Epidermal melanocyte (primary cell): Measurements from ENCODE around the gene CRYAB.
A peak's percentile ranks its signal among the peaks of the same experiment; 100 is the strongest.
"Not testable (repeated sequence)": the region's sequence is repeated elsewhere in the genome, so short reads cannot be mapped to it uniquely, and the experiment has no call there.

Experiments
- DNase-seq: peaks from one replicate; pipeline ENCODE4 v3.0.0; 2011; ENCODE audit warnings: low spot score; ENCODE audit not compliant: insufficient read length

CRYAB gene

DNA sequence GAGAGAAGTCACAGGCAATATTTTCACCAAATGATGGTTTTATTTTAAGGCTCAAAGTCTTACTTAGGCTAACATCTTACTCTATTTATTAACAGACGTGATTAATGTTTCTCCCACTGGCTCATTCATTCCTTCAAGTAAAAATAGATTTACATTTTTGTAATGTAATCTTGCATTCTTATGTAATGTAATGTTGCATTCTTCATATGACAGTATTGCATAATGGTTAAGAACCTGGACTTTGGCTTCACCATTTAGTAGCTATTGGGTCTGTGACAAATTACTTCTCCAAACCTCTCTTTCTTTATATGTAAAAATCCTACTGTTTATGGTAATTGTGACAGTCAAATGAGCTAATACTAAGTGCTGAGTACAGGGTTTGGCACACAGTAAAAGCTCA lies 22.3 kb upstream of the CRYAB start:
- no peak for DNase-seq

DNA sequence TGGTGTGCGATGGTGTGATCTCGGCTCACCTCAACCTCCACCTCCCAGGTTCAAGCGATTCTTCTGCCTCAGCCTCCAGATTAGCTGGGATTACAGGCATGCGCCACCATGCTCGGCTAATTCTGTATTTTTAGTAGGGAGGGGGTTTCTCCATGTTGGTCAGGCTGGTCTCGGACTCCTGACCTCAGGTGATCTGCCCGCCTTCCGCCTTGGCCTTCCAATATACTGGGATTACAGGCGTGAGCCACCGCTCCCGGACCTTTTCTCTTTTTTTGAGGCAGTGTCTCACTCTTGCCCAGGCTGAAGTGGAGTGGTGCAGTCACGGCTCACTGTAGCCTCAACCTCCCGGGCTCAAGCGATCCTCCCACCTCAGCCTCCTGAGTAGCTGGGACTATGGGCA lies 21.6 kb upstream of the CRYAB start:
- DNase-seq: not testable (repeated sequence)

DNA sequence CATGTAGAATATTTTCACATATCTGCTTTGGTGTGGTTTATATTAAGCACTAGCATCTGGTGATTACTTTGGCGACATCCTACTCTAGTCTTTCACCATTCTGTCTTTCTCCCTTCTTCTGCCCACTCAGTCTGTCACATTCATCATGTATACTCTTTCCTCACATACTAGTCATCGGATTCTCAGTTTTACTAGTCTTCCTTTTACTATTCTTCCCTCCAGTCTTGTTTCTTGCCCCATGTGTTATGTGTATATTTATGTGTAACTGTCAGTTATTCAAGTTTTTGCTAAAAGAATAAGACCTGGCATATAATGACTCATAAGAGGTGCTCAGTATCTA lies 21.0 kb upstream of the CRYAB start:
- no peak for DNase-seq

DNA sequence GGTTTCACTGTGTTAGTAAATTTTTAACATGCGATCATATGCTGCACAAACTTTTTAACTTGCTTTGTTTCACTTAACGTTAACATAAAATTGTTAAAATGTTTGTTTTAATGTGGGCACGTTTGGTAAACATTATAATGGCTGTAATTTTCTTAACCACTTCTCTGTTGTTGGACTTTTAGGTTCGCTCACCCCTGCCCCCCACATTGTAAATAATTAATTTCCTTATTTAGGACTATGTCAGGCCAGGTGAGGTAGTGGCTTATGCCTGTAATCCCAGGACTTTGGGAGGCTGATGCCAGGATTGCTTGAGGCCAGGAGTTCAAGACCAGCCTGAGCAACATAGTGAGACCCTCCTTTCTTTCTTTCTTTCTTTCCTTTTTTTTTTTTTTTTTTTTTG lies 18.9 kb upstream of the CRYAB start:
- no peak for DNase-seq

DNA sequence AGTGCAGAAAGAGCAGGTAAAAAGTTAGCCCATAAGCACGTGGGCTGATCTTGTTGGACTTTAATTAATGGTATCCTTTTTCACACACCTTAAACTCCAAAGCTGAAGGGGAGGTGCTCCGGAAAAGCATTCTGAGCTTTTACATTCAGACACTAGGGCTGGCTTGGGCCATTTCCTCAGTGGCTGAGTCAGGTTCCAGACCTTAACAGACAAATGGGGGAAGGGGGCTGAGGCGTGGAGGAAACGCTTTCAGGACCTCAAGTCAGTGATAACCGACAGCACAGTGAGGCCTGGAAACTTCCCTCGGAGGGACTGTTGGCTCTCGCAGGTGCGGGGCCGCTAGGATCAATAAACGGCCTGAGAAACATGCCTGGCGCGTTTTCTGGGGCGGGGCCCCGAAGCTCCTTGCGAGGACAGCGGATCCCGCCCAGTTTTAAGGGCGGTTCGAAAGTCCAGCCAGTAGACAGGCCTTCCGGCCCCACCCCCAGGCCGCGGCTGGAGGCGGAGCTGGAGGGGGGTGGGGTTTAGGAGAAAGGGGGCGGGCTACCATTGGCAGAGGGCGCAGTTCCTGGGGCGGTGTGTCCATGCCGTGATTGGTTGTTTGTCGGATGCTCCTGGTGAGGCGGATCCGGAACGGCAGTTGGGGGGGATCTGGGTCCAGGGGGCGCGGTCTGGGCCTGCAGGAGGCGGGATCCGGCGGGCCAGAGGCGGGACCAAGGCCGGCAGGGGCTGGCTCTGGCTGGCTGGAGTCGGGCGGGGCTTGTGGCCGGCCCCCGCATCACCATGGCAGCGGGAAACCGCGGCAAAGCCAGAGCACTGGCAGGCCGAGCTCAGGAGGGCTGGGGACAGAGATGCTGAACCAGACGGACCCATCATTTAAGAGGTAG lies 15.2 kb upstream of the CRYAB start:
- peak; percentile 93 for DNase-seq

DNA sequence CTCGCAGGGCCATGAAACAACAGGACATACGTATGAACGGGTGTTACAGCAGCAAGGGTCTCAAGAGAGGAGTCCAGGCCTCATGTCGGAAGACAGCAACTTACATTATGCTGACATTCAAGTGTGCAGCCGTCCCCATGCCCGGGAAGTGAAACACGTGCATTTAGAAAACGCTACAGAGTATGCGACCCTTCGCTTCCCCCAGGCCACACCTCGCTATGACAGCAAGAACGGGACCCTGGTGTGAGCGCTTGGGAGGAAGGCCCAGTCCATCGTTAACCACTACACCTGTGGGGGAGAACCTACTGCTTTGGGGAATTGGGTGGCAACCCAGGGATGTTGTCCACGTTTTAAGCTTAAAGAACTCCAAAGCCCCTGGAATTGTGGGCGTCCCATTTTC lies 14.4 kb upstream of the CRYAB start:
- DNase-seq: no peak

DNA sequence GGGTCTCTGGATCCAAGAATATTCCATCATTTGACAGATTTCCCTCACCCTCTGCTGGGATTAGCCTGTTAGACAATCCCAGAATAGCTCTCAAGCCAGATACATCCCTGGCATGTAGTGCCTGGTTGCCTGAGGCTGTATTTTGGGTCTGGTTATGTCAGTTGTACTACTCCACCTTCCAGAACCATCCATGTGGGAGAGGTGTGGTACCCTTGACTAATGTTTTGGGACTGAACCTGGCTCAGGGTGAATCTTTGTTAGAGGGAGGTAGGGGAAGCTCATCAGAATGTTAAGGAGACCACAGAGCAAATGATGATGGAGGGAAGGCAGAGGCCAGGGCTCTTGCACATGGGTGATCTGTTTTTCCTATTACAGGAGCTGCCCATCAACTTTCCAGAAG lies 12.4 kb upstream of the CRYAB start:
- no peak for DNase-seq

DNA sequence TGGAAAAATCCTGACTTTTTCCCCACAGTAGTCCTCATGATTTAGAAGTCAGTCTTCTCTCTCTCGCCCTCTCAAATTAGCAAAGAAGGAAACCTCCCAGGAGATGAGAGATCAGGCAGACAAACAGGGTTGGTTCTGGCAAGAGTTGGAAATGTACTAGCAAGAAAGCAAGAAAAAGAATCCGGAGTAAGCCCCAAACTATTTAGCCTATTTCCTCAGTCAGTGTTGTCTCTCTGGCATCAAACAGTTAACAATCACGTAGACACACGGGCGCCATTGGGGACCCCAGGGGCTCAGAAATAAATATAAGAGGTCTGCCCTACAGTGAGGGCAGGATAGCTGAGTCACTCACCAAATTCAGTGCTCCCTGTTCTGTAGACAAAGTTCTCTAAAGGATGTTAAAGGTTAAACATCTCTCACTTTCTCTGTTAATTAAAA lies 11.8 kb upstream of the CRYAB start:
- no peak for DNase-seq

DNA sequence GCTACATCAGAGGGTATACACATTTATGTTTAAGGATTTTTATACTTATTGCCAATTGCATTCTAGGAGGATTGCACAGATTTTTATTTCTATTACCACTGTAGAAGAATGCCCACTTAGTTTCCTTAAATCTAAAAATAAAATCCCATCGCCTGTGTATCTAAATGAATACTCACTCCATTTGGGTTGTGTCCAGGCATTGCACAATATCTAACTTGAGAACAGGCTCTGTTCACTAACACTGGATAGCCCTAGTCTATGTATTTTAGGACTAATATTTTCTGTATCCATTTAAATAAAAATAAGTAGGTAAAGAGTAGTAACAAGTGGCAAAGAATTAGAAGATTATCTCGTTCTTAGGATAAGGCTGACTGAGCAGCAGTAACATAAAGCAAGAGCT lies 11.2 kb upstream of the CRYAB start:
- DNase-seq: peak; percentile 29

DNA sequence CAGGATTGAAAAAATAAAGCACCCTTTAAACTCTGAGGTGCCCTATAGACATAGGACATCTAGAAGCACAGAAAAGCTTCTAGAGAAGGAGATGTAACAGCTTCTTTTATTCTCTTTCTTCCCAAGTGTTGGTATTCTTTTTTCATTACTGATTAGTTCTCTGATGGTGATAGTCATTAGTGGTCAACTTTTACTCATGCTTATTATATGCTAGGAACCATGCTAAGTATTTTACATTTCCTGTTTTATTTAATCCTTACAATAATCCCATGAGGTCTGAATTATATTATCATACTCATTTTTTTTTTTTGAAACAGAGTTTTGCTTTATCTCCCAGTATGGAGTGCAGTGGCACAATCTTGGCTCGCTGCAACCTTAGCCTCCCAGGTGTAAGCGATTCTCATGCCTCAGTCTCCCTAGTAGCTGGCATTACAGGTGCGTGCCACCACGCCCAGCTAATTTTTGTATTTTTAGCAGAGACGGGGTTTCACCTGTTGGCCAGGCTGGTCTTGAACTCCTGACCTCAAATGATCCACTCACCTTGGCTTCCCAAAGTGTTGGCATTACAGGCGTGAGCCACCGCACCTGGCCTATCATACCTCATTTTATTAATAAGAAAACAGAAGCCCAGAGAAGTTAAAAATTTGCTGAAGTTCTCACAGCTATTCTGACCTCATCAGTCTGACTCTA lies 10.1 kb upstream of the CRYAB start:
- DNase-seq: no peak

DNA sequence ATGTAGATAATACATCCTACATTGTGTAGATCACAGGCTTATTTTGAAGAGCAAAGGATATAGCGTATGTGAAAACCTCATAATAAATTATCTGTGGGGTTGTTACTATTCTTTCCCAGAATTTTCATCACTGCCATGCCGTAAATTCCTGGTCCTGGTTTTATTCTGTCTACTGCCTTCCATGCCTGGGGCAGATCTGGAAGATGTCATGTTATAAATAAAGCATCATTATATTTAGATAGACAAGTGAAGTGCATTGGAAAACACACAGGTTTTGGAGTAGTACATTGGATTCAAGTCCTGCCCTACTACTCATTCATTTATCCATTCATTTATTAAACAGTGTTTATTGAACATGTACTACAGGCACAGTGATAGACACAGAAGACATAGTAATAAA lies 9.3 kb upstream of the CRYAB start:
- no peak for DNase-seq

DNA sequence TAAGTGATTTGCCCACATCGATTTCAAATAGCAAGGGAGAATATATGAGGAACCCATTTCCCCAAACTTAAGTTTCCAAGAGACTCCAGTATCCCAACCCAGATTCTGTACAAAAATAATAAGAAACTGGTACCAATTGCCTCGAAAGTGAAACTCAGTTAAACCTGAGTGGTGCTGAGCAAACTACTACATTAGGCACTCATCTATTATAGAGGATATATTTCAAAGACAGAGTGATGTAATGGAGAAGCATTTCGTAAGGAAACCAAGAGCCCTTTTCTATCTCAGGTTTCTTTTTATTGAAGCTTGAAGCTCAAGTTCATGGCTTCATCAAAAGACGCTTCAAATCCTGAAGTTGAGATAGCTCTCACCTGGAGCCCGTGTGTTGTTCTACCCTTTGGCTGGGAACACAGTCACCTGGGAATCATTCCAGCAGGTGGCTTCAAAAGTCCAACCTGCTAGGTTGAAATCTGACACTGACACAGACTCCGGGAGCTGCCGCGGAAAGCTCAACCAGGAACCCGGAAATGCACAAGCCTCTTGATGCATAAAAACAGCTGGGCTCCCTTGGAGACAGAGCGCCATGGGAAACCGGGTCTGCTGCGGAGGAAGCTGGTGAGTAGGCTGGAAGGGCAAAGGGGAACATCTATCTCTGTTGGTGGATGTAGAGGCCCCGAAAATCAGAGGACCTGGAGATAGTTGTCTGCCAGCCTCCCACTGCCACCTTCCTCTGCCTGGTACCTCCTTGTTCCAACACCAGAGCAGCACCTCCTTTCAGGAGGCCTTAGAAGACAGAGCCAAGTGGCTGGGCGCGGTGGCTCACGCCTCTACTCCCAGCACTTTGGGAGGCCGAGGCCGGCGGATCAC lies 7.1 kb upstream of the CRYAB start, which contains the start of gene C11orf52:
C11orf52 (plus strand) TSS at position 524 of the 867 bp plus-strand sequence; CDS start at position 584, 60 bp downstream.
- no peak for DNase-seq

DNA sequence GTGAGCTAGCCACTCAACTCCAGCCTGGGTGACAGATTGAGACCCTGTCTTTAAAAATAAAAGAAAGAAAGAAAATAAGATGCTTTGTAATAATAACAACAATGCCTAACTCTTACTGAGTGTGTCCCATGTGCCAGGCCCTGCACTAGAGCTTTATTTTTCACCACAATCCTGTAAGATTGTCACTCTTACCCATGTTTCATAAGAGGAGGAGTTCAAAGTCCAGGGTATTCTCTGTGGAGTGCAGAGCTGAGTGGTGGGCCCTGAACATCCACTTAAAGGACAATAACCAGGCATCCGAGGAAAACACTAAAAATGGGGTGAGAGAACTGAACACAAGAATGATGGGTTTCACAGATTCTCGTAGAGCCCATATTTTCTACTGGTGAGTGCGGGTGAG lies 6.2 kb upstream of the CRYAB start:
- DNase-seq: no peak

DNA sequence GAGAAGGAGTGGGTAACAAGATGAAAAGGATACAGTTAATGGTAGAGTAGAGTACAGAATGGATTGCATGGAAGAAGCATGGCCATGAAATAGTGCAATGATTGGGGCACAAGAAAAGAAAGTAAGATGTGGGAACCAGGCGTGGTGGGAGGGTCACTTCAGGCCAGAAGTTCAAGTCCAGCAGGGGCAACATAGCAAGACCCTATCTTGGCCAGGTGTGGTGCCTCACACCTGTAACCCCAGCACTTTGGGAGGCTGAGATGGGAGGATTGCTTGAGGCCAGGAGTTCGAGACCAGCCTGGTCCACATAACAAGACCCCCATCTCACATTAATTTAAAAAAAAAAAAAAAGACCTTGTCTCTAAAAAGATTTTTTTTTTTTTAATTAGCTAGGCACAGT lies 5.7 kb upstream of the CRYAB start:
- DNase-seq: no peak

DNA sequence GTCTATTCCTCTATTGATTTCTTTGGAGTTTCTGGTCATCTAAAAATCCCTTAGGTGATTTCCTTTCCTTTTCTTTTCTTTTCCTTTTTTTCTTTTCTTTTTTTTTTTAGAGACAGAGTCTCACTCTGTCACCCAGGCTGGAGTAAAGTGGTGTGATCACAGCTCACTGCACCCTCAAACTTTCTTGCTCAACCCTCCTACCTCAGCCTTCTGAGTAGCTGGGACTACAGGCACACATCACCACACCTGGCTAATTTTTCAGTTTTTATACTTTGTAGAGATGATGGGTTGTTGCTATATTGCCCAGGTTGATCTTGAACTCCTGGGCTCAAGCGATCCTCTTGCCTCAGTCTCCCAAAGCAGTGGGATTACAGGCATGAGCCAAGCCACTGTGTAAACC lies 5.2 kb upstream of the CRYAB start:
- no peak for DNase-seq

DNA sequence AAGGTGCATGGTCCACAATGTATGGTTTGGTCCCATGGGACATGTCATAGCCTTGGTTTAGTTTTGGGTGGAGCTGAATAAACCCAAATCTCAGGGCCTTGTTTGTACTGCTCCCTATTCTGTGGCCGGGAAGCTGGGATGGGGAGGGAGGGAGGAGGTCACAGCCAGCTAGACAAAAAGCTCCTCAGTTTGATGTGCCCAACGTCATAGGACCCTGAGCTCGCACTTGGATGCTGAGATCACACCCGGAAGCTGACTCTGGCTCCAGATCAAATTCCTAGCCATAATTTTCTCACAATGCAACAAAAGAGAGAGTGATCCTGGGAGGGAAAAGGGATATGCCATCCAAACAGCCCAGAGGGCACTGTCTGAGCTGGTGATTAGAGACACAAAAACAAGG lies 2.4 kb upstream of the CRYAB start:
- peak; percentile 67 for DNase-seq

DNA sequence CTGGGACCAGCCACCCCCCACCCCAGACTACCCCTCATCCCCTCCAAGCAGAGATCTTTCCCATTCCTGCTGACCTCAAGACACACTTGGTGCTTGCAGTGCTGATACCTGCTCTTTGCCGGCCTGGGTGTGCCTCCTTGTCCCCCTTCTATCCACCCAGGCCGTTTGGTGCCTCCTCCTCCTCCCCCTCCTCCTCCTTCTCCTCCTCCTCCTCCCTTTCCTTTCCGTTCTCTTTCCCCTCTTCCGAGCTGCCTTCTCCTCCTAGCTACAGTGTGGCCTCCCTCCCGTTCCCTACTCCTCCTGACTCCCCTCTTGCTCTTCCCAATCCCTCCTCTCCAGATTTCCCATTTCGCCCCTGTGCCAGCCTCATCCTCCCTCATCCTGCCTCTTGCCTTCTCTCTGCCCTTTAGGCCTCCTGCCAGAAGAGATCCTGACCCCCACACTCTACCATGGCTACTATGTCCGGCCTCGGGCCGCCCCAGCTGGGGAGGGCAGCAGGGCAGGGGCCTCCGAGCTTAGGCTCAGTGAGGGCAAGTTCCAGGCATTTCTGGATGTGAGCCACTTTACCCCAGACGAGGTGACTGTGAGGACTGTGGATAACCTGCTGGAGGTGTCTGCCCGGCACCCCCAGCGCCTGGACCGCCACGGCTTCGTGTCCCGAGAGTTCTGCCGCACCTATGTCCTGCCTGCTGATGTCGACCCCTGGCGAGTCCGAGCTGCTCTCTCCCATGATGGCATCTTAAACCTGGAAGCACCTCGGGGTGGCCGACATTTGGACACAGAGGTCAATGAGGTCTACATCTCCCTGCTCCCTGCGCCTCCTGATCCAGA lies 1.7 kb upstream of the CRYAB start:
- DNase-seq: no peak

DNA sequence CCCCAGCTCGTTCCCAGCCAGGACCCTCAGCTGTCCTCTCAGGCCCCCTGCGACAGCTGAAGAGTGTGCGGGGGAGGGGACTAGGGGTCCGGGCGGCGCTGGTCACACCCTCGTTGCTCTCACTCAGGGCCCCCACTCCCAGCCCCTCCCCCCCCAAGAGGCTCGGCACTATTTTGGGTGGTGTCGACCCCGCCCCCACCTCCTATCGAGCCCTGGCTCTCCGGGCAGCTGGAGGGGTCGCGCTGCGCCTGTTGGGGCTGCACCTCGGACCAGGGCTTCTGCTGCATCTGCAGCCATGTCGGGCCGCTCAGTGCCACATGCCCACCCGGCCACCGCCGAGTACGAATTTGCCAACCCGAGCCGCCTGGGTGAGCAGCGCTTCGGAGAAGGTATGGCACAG lies 965 bp upstream of the CRYAB start, which contains the start of gene HSPB2:
HSPB2 (plus strand) TSS at position 200 of the 400 bp plus-strand sequence; CDS start at position 296, 96 bp downstream.
- DNase-seq: no peak

DNA sequence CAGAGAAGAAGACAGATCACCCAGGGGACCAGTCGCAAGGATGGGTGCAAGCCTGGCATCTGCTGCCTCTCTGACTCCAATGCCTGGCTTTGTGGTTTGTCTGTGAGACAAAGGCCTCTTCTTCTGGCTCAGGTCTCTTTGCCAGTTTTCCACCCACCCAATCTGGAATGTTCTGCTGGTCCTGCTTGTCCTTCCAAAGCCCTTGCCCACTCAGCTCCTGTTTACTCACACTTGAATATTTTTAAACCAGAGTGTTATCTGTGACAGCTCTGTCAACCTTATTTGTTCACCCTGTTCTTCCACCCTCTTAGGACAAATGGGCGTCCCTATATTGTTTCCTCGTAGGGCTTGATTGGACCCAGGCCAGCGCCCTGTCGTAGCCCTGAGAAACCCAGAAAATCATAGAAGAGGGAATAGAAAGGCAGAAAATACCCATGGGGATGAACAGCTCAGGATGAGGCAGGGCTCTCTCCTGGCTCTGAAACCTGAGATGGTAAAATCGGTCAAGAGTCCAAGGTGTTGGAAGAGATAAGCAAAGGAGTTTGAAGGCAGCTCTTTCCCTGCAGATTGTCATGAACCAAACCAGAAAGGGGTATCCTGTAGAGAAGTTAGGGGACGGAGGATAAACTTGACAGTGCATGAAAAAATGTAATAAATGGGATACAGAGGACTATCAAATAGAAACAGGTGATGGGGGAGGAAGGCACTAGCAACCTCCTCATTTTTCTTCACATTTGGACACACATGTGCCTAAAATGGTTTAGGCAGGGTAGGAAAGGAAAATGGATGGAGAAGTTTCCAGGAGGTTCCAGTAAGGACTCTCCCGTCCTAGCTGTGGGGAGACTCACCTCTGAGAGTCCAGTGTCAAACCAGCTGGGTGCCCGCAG lies 651 bp downstream of the CRYAB start:
- DNase-seq: no peak

DNA sequence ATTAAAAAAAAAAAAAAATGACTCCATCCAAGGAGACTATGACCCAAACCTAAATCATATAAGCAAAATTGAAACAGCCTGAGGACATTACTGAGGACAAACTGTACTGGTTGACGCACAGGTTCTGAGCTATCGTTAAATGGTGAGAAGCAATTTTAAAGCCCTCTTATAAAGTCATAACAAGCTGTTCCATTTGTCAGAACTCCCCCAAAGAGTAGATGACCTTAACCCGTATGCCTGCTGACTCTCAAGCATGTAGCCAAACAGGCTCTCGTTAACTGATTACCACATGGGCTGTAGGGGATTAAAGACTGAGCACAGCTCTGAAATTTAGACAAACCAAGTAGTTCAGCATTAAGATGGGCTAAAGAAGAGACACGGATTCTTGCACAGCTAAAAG lies 2.2 kb downstream of the CRYAB start:
- DNase-seq: no peak
